GM21825 (cell line): ENCODE data around the gene TUBGCP2.
A peak's percentile ranks its signal among the peaks of the same experiment; 100 is the strongest.
"Not testable (repeated sequence)": the region's sequence is repeated elsewhere in the genome, so short reads cannot be mapped to it uniquely, and the experiment has no call there.

Experiments
- ATAC-seq: cut with Tn5 transposase; IDR thresholded peaks from one replicate; pipeline ENCODE4 v1.9.1; 2021; ENCODE audit warnings: mild to moderate bottlenecking, moderate library complexity; ENCODE audit not compliant: unreplicated experiment

The TUBGCP2 gene

DNA sequence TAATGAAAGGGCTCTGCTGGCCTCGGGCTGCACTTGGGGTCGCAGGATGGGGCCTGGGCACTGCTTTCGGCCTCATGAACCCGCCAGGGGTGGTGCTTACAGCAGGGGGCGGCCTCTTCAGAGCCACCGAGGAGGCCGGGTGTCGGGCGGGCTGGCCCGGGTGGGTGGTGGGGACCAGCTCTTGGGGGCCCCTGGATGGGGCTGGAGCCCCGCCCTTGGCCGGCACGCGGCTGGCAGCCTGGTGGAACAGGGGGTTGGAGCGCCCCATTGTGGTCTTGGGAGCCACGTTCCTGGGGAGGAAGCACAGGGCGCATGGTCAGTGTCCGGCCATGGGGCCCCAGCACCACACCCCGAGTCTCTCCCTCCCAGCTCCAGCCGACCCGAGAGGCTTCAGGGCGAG is 40.8 kb downstream of the TUBGCP2 start:
- ATAC-seq, result no peak

DNA sequence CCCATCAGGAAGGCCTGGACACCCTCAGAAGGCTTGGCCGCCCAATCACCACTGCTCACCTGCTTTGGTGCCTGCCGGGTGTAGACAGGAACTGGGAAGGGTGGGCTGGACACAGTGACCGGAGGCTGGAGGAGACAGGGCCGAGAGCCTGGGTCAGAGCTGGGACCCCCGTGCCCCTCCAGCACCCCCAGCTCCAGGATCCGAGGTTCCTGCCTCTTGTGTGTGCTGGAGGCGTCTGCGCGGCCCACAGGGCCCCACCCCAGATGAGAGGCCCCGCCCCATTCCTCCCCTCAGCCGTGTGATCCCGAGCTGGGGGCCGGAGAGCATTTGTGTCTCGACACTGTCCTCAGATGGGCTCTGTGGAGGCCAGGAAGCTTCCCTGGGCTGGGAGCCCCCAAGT is 41.4 kb downstream of the TUBGCP2 start:
- no peak for ATAC-seq

DNA sequence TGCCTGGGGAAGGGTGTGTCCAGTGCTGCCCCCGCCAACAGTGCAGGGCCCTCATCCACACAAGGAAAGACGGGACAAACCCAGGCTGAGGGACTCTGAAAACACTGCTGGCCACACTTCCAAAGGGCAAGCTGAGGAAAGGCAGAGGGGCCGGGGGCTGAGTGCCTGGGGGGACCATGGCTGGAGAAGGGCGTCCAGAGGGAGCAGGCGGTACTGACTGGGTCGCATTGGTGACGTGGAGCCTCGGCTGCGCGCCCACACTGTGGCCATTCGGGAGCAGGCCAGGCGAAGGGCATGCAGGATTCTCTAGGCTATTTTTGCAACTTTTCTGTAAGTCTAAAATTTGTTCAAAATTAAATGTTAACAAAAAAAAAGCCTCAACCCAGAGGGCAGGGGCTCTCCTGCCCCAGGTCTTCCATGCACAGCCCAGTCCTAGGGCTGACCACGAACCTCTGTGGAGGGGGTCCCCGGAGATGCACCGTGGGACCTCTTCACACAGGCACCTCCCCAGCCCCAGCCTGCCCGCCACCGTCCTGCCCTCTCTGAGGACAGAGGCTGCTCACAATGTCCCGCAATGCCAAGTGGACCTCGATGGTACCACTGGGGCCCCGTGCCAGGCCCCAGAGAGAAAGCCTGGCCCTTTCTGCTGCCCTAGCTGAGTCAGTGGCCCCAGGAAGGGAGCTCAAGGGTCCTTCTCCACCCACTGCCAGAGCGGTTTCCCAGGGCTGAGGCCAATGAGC is 42.4 kb downstream of the TUBGCP2 start:
- ATAC-seq, result no peak

DNA sequence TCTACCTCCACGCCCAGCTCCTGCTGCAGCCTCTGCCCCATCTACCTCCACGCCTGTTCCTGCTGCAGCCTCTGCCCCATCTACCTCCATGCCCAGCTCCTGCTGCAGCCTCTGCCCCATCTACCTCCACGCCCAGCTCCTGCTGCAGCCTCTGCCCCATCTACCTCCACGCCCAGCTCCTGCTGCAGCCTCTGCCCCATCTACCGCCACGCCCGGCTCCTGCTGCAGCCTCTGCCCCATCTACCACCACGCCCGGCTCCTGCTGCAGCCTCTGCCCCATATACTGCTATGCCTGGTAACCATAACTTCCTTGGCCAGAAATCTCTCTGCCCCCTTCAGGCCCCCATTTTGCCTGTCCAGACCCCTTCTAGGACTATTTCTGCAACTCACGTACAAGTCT is 43.6 kb downstream of the TUBGCP2 start:
- ATAC-seq, result not testable (repeated sequence)

DNA sequence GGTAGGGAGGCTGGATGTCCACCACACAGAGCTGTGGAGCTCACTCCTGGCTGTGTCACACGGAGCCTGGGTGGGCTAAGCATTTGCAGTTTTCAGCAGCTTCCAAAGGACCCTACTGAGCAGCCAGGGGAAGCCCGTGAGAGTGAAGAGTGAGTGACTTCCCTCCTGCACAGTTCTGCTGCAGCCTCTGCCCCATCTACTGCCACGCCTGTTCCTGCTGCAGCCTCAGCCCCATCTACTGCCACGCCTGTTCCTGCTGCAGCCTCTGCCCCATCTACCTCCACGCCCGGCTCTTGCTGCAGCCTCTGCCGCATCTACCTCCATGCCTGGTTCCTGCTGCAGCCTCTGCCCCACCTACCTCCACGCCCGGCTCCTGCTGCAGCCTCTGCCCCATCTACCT is 44.2 kb downstream of the TUBGCP2 start:
- no peak for ATAC-seq

DNA sequence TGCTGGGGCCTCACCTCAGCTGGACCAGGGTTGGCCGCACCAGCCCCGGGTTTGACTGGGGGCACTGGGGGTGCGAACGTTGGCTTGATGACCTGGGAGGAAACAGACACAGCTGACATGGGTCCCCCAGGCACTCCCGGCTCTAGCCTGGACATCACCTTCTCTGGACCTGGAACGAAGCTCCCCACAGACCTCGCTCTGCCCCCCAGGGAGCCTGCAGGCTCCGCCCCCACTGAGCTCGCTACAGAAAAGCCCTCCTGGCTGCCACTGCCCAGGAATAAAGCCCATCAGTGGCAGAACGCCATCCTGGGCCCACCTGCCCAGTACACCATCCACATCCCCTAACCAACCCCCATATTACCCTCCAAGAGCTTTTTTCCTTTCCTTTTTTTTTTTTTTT is 45.0 kb downstream of the TUBGCP2 start:
- no peak for ATAC-seq

DNA sequence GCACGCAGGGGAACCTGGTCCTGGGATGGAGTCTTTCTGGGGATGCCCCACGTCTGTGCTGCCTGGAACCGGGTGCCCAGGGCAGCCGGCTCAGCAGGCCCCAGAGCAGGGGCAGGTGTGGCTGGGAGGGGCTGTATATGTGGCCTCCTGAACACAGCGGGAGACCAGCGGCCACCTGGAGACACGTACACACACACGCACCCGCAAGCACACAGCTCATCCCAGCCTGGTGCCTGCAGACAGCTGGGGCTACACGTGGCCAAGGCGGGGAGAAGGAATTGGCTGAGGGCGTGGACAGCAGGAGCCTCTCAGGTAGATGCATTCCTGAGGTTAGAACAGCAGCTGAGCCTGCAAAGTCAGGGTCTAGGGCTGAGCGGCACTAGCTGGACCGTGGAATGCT is 46.0 kb downstream of the TUBGCP2 start:
- no peak for ATAC-seq

DNA sequence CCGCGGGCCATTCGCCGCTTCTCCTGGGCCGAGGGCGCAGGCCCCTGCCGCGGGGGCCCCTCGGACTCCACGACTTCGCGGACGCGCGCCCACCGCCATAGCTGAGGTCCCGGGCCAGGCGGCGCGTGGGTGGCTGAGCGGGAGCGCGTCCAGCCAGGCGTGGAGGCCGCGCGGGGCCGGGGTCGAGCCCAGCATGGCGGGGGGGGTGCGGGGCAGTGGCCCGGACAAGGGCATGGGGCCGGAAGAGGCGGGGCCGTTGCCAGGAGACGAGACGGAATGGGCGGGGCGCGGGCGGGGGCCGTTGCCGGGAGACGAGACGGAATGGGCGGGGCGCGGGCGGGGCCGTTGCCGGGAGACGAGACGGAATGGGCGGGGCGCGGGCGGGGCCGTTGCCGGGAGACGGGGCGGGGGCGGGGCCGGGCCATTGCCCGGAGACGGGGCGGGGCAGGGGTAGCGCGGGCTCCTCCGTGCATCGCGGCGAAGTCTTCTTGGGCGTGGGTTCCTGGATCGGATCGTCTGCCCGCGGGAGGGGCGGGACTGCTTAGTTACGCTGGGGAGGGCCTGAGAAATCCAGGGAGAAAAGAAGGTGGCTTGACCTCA is 46.8 kb downstream of the TUBGCP2 start:
- ATAC-seq, result peak; percentile 43

DNA sequence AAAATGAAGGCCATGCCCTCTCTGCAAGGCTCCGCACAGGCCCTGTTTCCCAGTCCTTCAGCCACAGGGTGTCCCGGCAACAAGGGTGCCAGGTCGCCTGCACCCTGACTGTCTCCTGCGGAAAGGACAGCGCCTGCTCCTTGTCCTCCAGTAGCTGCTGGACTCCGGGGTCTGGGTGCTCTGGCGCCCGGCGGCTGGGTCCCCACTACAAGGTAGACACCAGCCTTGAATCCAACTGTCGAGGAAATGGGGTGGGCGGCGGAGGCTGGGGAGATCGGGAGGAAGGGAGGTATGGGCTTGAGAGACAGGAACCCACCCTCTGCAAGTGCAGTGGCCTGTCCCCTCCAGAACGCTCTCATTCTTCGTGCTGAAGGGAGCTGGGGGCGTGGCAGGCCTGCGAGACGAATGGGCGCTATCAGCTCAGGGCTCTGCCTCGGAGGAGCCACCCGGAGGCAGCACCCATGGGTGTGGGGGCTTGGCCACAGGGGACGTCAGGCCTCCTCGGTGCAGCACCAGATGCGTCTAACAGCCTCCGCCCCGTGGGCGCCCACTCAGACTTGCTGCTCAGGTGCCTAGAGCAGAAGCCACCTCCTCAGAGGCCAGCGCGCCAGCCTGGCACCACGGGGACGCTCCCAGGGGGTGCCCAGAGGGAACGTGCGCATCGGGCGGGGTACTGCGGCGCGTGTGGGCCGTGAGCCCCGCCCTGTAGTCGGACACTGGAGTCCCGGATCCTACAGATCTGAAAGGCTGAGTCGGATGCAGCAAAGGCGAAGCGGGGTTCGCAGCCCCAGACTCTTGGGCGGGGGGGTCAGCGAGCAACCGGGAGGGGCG is 47.6 kb downstream of the TUBGCP2 start:
- ATAC-seq, result peak; percentile 44

DNA sequence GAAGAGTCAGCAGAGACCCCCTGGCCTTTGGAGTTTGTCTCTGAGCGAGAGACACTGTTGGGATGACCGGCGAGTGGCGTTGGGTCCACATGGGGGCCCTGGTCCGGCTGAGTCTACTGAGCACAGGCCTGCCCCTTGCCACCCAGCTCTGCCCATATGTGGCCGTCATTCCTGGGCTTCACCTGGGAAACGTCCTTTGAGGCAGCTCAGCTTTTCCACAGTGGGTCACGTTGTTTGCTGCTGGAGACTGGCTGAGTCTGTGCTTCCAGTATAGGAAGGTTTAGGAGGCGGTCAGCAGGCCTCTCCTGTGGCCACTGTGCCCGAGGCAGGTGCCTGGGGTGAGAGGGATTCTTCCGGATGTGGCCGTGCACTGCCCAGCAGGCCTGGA is 49.1 kb downstream of the TUBGCP2 start:
- no peak for ATAC-seq

DNA sequence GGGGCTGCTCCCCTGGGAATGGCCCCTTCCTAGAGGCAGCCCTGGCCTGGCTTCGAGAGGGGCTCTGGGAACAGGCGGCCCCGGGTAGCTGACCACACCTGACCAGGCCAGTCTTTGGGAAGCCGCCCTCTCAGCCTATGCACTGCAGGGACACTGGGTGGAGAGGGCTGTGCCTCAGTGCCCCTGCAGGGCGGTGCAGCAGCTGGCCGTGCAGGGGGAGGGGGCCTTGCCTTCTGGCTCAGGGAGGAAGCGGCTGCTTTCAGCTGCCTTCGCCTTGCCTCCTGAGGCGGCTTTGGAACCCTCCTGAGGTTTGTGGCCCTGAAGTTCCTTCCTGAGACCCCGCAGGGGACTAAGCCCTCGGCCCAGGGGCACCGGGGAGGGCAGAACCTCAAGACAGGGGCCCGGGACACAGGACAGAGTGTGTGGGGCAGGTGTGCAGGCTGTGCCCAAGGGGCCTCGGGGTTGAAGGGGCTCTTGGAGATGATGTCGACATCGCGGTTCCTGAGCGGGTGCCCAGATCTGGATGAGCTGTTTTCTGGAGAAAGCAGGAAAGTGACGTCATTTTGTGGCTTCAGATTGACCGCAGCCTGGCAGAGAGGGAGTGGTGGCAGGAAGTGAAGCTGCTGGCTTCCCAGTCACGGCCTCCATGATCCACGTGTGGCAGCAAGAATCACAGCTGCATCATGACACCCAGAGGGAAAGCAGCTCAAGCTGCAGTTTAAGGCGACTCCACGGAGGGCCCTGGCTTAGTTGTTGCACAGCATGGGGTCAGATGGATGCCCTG is 49.7 kb downstream of the TUBGCP2 start:
- ATAC-seq, result no peak

DNA sequence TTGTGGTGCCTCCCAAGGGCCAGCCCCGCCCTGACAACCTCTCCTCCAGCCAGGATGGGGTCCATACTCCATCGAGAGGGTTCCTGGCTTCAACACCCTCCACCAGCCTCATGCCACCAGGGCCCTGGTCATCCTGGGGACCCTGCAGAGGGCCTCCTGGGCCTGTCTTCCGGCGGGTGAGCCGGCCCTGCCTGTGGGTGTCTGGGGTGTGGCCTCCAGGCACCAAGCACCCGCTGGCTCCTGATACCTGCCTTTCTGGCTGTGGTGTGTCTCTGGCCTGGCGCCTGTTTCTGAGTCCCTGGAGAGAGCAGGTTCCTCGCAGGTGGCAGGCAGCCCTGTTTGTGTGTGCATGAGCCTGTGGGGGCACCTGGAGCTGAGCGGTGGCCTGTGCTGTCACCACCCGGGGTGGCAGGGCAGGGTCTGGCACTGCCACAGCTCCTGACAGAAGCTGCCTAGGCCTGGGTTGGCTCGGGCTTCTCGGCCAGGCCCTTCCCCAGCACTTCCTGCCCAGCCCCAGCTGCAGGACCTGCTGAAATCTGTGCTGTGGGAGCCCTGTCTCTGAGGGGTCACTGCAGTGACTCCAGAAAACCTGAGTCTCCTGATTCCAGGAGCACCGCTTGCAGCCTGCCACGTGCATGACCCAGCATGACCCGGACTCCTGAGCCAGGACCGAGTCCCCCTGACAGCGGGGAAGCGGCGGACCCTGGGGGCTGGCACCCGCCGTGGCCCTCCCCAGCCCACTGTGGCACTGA is 50.4 kb downstream of the TUBGCP2 start:
- ATAC-seq, result no peak

DNA sequence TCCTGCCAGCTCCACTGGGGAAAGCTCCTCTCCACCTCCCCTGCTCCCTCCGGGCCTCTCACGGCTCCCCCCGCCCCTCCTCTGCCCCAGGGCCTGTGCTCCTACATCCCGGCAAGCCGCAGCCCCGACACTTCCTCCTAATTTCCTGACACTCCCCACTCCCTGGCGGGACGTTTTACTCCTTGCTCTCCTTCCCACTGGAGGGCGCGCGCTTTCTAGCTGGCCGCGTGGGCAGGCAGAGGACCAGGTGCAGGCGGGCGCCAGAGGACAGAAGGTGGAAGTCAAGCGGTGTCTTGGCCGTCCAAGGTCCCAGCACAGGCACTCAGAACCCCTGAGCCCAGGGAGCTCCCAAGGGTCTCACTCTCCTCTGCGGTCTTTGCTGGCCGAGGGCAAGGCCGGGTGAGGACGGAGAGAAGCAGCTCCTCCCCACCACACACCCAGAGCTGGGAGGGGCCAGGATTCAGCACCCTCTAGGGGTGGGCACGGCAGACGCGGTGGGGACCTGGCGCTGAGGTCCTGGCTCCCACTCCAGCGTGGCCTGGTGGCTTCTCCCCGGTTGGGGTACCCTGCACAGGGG is 51.1 kb downstream of the TUBGCP2 start:
- no peak for ATAC-seq

DNA sequence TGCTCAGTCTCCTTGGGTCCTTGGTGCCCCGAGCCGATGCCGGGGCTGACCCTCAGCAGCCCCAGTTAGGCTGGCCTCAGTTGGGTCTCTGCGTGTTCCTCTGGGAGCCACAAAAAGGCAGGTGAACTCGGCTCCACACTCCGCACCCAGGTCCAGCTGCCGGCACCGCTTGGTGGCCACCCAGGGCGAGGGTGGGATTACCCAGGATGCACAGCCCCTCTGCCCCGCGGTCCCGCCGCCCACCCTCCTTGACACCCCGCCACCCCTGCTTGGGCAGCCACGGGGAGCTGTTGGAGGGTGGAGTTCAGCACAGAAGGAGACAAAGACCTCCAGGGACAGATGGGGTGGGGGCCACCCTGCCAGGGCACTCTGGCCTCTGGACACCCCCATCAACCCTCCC is 53.3 kb downstream of the TUBGCP2 start:
- ATAC-seq, result no peak

DNA sequence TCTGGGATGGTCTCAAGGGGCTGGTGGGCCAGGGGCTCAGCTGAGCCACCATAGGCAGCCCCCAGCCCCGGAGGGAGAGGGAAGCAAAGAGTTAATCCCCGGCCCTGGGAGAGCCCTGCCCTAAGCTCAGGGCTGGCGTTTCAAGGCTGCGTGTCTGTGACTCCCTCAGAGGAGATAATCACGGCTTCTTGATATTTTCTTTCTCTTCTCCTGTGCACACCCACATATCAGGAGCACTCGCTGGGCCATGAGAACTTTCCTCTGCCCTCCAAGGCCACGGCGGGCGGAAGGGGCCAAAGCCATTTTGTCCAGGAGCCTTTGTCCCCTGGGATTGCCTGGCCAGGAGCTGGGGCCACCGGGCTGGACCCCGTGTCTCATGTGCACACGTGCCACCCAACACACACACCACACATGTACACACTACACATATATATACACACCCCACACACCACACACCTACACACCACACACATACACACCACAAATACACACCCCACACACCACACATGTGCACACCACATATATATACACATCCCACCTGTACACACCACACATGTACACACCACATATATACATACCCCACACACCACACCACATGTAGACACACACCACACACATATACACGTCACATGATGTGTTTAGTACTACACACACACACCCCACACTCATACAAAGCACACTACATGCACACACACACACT is 54.1 kb downstream of the TUBGCP2 start:
- ATAC-seq, result no peak

DNA sequence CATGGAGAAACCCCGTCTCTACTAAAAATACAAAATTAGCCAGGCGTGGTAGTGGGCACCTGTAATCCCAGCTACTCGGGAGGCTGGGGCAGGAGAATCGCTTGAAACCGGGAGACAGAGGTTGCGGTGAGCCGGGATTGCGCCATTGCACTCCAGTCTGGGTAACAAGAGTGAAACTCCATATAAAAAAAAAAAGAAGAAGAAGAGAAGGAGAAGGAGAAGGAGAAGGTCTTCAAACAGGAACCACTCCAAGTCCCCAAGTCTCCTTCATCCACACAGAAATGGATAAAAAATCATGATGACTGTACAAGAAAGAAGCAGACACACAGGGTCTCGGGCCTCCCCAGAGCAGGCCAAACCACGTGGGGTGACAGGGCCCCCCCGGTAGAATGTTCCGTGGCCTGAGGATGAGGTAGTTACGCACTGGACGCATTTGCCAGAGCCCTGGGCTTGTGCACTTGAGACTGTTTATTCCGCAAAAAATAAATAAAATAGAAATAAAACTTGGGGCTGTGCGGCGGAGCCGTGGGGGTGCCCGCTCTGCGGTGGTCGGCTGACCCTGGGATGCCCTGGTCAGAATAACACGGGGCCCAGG is 55.2 kb downstream of the TUBGCP2 start:
- no peak for ATAC-seq

DNA sequence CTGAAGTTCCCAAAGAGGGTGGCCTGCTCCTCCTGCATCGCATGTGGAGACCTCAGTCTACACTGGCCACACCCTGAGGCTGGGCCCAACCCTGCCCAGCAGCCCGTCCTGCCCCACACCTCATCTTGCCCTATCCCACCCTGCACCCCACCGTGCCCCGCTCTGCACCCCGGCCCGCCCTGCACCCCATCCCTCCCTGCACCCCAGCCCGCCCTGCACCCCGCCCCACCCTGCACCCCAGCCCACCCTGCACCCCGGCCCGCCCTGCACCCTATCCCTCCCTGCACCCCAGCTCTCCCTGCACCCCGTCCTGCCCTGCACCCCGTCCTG is 56.5 kb downstream of the TUBGCP2 start:
- no peak for ATAC-seq

DNA sequence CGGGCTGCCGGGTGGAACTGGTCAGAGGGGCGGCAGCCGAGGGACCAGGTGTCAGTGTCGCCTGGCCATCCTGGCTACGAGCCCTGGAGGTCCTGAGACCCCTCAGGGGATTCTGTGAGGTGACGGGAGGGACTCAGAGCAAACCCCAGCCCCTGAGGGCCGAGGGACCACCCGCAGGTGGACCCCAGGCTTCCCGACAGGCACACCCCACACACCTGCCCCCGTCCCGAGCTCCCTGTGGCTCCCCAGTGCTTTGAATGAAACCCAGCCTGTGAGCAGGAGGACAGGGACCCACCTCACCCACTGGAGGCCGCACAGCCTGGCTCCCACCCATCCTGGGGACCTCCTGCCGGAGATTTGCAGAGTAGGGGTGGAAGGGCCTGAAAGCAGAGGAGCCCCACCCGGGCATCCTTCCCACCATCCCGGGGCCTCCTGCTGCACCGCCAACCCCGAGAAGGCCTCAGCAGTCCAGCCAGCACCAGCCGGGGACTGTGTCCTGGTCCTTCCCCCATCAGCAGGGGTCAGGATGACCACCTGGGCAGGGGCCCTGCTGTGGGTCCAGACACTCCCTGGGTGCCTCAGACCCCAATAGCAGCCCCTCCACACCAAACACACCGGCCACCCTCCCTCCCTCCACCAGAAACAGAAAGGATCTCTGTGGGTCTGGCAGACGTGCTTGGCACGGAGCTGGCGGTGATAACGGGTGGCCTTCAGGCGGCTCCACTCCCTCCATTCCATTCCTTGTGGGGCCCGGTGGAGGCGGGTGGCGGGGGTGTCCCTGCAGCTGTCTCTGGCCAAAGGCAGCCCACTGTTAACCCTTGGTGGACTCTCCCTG is 57.1 kb downstream of the TUBGCP2 start:
- ATAC-seq, result no peak
